GM19372 (cell line): ENCODE data around the gene S100A9.

ENCODE experiments used
- ATAC-seq: cut with Tn5 transposase; IDR thresholded peaks from one replicate; pipeline ENCODE4 v1.9.1; 2021; ENCODE audit warnings: mild to moderate bottlenecking, low read depth, moderate library complexity; ENCODE audit not compliant: unreplicated experiment

S100A9 gene

GRCh38 chr1:153359241-153359640 is 1.6 kb downstream of the S100A9 start:
- ATAC-seq: no peak

- no peak for ATAC-seq
Observed at GRCh38 chr1:153360190-153360589, 2.5 kb downstream of the S100A9 start.

GRCh38 chr1:153360592-153361479 is 3.2 kb downstream of the S100A9 start:
- no peak for ATAC-seq

GRCh38 chr1:153361480-153362109 is 3.9 kb downstream of the S100A9 start:
- ATAC-seq: no peak

GRCh38 chr1:153362187-153362775 is 4.6 kb downstream of the S100A9 start:
- no peak for ATAC-seq

- ATAC-seq: no peak
Observed at GRCh38 chr1:153363641-153364040, 6.0 kb downstream of the S100A9 start.

- ATAC-seq: no peak
Observed at GRCh38 chr1:153364156-153364555, 6.5 kb downstream of the S100A9 start.

GRCh38 chr1:153364766-153365666 is 7.4 kb downstream of the S100A9 start:
- no peak for ATAC-seq

- ATAC-seq: no peak
Observed at GRCh38 chr1:153365696-153366095, 8.0 kb downstream of the S100A9 start.

- ATAC-seq: no peak
Observed at GRCh38 chr1:153366261-153366660, 8.6 kb downstream of the S100A9 start.

- no peak for ATAC-seq
Observed at GRCh38 chr1:153367090-153367489, 9.4 kb downstream of the S100A9 start.

GRCh38 chr1:153368495-153368894 is 10.8 kb downstream of the S100A9 start:
- no peak for ATAC-seq

GRCh38 chr1:153370146-153370545 is 12.5 kb downstream of the S100A9 start:
- ATAC-seq: no peak

- no peak for ATAC-seq
Observed at GRCh38 chr1:153371231-153371630, 13.6 kb downstream of the S100A9 start.

GRCh38 chr1:153372571-153372970 is 14.9 kb downstream of the S100A9 start:
- ATAC-seq: no peak

- ATAC-seq: no peak
Observed at GRCh38 chr1:153374071-153374470, 16.4 kb downstream of the S100A9 start.

GRCh38 chr1:153375511-153375910 is 17.9 kb downstream of the S100A9 start, which contains the start of gene S100A12:
S100A12 (minus strand) TSS chr1:153375621; CDS start chr1:153374592, 1,029 bp downstream.
- ATAC-seq: no peak

- no peak for ATAC-seq
Observed at GRCh38 chr1:153379591-153379990, 21.9 kb downstream of the S100A9 start.

- no peak for ATAC-seq
Observed at GRCh38 chr1:153380711-153381110, 23.1 kb downstream of the S100A9 start.

GRCh38 chr1:153384958-153385580 is 27.4 kb downstream of the S100A9 start:
- no peak for ATAC-seq
